Activated T-helper 1 cell treated with anti-CD3 and anti-CD28 coated beads, Interleukin-12 subunit alpha, Interleukin-12 subunit beta, Interleukin-2, Interleukin-4 antibody, amounts not matched to agents 30 ng/mL and 10 ng/mL and 1 ng/mL, durations not matched to agents 14 hours and 24 hours and 36 hours (primary cell): ENCODE data around the gene REST. TPM values are rescaled to one million over a fixed set of nuclear protein-coding genes. Genes with fewer than 3 reads are reported as not detected.
"Not testable (repeated sequence)": the region's sequence is repeated elsewhere in the genome, so short reads cannot be mapped to it uniquely, and the experiment has no call there.

Experiments
- DNase-seq: peaks from one replicate; pipeline ENCODE4 v3.0.0; 2021; ENCODE audit warnings: low spot score
- H3K27ac Mint-ChIP-seq: one replicate; pipeline ENCODE4 v1.8.0; 2021; ENCODE audit warnings: mild to moderate bottlenecking, mixed read lengths
- H3K27me3 Mint-ChIP-seq: one replicate; pipeline ENCODE4 v1.8.0; 2022; ENCODE audit warnings: mild to moderate bottlenecking, moderate library complexity, mixed read lengths; ENCODE audit not compliant: insufficient read depth
- H3K36me3 Mint-ChIP-seq: one replicate; pipeline ENCODE4 v1.8.0; 2021; ENCODE audit warnings: low read depth, mixed read lengths
- H3K4me1 Mint-ChIP-seq: one replicate; pipeline ENCODE4 v1.8.0; 2021; ENCODE audit warnings: low read depth, mixed read lengths
- H3K4me3 Mint-ChIP-seq: one replicate; pipeline ENCODE4 v1.8.0; 2021; ENCODE audit warnings: mild to moderate bottlenecking, moderate library complexity, mixed read lengths
- H3K9me3 Mint-ChIP-seq: one replicate; pipeline ENCODE4 v1.8.0; 2021; ENCODE audit warnings: mixed read lengths
- intact Hi-C: fragments of 100-400 bp; cut with micrococcal nuclease; formaldehyde crosslinking; loops from one replicate; pipeline ENCODE4 v1.15.1; 2024
- total RNA-seq: library from RNA; stranded (reverse); gene quantifications from 2 replicates; pipeline ENCODE4 v1.2.3, GENCODE V29; 2022

Gene REST
- total RNA-seq, 1 donor from 2014 or later = 60.0 TPM

DNA sequence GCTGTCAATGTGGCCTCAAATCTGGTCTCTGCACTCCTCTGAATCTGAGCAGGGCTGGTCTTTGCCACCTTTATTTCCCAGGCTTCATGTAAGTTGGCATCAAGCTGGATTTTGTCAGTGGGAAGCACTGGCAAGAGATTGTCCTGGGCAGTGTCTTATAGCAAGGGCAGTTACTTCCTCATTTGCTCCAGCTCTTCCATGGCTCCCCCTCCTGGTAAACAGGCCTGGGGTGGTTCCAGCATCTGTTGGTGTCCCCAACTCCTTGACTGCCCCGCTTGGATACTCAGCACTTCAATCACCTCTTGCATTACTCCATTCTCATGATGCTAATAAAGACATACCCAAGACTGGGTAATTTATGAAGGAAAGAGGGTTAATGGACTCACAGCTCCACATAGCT, 15.0 kb upstream of the REST start:
- no peak for DNase-seq
- Mint-ChIP-seq H3K4me3 (no peak overlapping the region), H3K4me1 (no peaks in the 10 kb centered on the region), H3K9me3 (no peaks in the 10 kb centered on the region), H3K27ac (no peak overlapping the region), H3K36me3 (no peaks in the 10 kb centered on the region), H3K27me3 (no peaks in the 10 kb centered on the region)
- intact Hi-C loops = no loop called here

DNA sequence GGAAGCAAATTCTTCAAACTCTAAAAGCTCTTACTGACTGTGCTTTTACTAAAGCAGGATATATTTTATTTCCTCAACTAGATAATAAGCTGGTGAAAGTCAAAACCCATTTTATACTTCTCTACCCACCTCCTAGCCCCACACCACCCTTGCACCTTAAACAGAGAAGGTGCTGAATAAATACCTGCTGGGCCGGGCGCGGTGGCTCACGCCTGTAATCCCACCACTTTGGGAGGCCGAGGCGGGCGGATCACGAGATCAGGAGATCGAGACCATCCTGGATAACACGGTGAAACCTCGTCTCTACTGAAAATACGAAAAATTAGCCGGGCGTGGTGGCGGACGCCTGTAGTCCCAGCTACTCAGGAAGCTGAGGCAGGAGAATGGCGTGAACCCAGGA, 9.9 kb upstream of the REST start:
- intact Hi-C loops, H3K27ac Mint-ChIP-seq, H3K4me1 Mint-ChIP-seq, H3K27me3 Mint-ChIP-seq, DNase-seq, H3K36me3 Mint-ChIP-seq, H3K4me3 Mint-ChIP-seq, H3K9me3 Mint-ChIP-seq: not testable (repeated sequence)

GRCh38 chr4:56900186-56900585, 7.5 kb upstream of the REST start:
- not testable (repeated sequence) for H3K4me3 Mint-ChIP-seq, H3K27ac Mint-ChIP-seq, H3K27me3 Mint-ChIP-seq, DNase-seq, H3K9me3 Mint-ChIP-seq, H3K36me3 Mint-ChIP-seq, H3K4me1 Mint-ChIP-seq
- intact Hi-C loops = loop anchor here (10.0 kb wide), 1 partner anchor 1355 kb away; the partner anchor contains the start of gene CLOCK

DNA sequence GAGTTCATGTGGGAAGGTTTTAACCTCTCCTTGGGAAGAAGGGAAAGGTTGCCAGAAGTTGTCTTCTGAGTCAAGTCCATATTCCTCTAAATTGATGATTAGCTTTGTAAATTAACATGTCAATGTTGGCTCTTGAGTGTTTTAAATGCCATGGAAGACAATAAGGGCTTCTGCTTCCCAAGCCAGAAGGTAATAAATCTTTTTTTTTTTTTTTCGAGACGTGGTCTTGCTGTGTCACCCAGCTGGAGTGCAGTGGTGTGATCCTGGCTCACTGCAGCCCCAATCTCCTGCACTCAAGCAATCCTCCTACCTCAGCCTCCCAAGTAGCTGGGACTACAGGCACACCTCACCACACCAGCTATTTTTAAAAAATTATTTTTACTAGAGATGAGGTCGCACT, 5.0 kb upstream of the REST start:
- intact Hi-C loops = loop anchor here (10.0 kb wide), 1 partner anchor 1358 kb away; the partner anchor contains the start of gene CLOCK

GRCh38 chr4:56905796-56906195, 1.9 kb upstream of the REST start:
- Mint-ChIP-seq H3K27ac (no peak overlapping the region), H3K4me1 (peaks cover 29% of the 10 kb centered on the region), H3K27me3 (peaks cover 10% of the 10 kb centered on the region), H3K4me3 (no peak overlapping the region), H3K9me3 (no peaks in the 10 kb centered on the region), H3K36me3 (peaks cover 8% of the 10 kb centered on the region)
- intact Hi-C loops = loop anchor here (5.0 to 10.0 kb wide), 4 partner anchors 68 to 1508 kb away; partner anchors contain the start of genes CLOCK and TMEM165
- DNase-seq = no peak

More for the DNA sequence above, 5.0 kb upstream of the REST start:
- Mint-ChIP-seq H3K36me3 (no peaks in the 10 kb centered on the region), H3K27me3 (peaks cover 10% of the 10 kb centered on the region), H3K27ac (no peak overlapping the region), H3K4me1 (peaks cover 17% of the 10 kb centered on the region), H3K4me3 (no peak overlapping the region), H3K9me3 (no peaks in the 10 kb centered on the region)
- DNase-seq = no peak

DNA sequence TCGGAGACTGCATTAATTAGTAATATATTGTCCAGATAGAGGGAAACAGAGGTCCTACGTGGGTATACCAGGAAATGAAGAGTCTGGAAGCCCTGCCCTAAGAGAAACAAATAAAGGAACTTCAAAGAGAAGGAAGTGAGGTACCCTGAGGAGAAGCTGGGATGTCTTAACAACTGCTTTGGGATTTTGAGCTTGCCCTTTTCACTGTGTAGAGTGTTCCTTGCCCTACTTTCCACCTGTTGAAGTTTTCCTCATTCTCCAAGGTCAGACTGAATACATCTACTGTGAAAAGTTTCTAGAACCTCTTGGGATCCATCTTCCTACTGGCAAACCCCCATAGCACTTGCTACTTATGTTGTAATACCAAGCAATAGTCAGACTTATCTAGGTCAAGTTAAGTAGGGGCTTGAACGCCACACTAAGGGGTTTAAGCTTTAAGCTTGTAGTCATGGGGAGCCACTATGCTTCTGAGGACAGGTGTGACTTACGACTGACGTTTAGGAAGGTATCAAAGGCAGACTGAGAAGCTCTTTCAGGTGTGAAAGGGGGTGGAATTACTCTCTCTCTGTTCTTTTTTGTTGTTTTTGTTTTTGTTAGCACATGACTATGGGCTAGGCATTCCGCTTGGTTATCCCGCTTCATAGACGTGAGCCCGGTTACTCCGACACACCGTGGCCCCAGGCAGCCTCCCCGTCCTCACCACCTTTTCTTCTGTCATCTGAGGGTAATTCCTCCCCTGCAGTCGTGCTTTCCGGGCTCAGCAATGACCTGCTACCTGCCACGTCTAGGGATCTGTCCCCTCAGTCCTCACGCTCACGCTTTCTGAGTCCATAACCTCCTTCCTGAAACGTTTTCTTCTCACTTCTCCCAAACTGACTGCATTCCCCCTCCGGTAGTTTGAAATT, 959 bp upstream of the REST start:
- intact Hi-C loops = loop anchor here (1.0 to 10.0 kb wide), 6 partner anchors 69 to 1509 kb away; partner anchors contain the start of genes CLOCK, PPAT and TMEM165
- Mint-ChIP-seq H3K4me3 (peak overlapping the region; percentile 84), H3K4me1 (peaks cover 38% of the 10 kb centered on the region), H3K27me3 (peaks cover 10% of the 10 kb centered on the region), H3K27ac (peak overlapping the region; percentile 68), H3K36me3 (peaks cover 18% of the 10 kb centered on the region), H3K9me3 (no peaks in the 10 kb centered on the region)
- DNase-seq = no peak

DNA sequence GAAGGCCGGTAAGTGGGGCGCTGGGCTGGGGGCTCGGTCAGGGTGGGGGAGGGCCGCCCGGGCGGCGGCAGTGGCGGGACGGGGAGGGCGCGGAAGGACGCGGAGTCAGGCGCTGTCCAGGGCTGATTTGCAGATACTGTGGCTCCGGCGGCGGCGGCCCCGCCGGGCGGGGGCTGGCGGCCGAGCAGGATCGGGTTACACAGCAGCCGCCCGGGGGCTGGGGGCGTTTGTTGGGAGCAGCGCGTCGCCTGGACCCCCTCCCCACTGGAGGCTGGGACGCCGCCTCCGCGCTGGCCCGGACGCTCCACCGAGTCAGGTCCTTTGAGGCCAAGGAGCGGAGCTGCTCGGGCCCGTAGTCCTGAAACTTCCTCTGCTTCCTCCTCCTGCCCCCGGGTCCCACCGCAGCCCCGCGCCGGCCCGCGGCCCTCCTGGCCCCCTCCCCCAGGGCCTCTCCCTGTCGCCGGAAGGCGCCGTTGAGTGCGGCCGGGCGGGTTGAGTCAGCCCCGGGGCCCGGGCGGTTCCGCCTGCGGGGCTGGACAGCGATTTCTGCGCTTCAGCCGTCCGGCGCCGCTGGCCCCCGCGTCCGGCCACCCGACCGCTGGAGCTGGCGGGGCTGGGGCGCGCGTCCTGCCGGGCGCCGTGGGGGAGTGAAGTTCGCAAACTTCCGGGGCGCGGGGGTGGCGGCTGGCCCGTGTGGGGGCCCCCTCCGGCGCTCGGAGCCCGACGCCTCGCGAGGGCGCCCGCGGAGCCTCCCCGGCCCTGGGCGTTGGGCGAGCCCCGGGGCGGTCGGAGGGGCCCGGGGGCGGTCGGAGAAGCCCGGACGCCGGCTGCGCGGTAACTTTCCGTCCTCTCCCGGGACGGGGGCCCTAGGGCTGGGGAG, 746 bp downstream of the REST start:
- DNase-seq = peak; percentile 67
- Mint-ChIP-seq H3K27me3 (peaks cover 5% of the 10 kb centered on the region), H3K9me3 (no peaks in the 10 kb centered on the region), H3K27ac (peak overlapping the region; percentile 95), H3K36me3 (peaks cover 18% of the 10 kb centered on the region), H3K4me3 (peak overlapping the region; percentile 97), H3K4me1 (peaks cover 41% of the 10 kb centered on the region)
- intact Hi-C loops = loop anchor here (1.0 to 10.0 kb wide), 9 partner anchors 69 to 1511 kb away; partner anchors contain the start of genes AASDH, CEP135, CLOCK and EXOC1

GRCh38 chr4:56909086-56909894, 1.6 kb downstream of the REST start:
- DNase-seq = no peak
- Mint-ChIP-seq H3K27me3 (peaks cover 5% of the 10 kb centered on the region), H3K4me3 (peak overlapping the region; percentile 97), H3K36me3 (peaks cover 18% of the 10 kb centered on the region), H3K27ac (peak overlapping the region; percentile 95), H3K4me1 (peaks cover 43% of the 10 kb centered on the region), H3K9me3 (no peaks in the 10 kb centered on the region)
- intact Hi-C loops = loop anchor here (1.0 to 10.0 kb wide), 9 partner anchors 68 to 1512 kb away; partner anchors contain the start of genes AASDH, CEP135, CLOCK and EXOC1

GRCh38 chr4:56910172-56910967, 2.7 kb downstream of the REST start:
- Mint-ChIP-seq H3K36me3 (peaks cover 19% of the 10 kb centered on the region), H3K4me1 (peaks cover 46% of the 10 kb centered on the region), H3K27ac (peak overlapping the region; percentile 95), H3K27me3 (peaks cover 5% of the 10 kb centered on the region), H3K4me3 (peak overlapping the region; percentile 97), H3K9me3 (no peaks in the 10 kb centered on the region)
- intact Hi-C loops = no loop called here
- DNase-seq = no peak

GRCh38 chr4:56914336-56914735, 6.6 kb downstream of the REST start:
- Mint-ChIP-seq H3K4me3 (no peak overlapping the region), H3K36me3 (peaks cover 26% of the 10 kb centered on the region), H3K27ac (no peak overlapping the region), H3K9me3 (no peaks in the 10 kb centered on the region), H3K4me1 (peaks cover 45% of the 10 kb centered on the region), H3K27me3 (no peaks in the 10 kb centered on the region)
- no peak for DNase-seq
- intact Hi-C loops = no loop called here

DNA sequence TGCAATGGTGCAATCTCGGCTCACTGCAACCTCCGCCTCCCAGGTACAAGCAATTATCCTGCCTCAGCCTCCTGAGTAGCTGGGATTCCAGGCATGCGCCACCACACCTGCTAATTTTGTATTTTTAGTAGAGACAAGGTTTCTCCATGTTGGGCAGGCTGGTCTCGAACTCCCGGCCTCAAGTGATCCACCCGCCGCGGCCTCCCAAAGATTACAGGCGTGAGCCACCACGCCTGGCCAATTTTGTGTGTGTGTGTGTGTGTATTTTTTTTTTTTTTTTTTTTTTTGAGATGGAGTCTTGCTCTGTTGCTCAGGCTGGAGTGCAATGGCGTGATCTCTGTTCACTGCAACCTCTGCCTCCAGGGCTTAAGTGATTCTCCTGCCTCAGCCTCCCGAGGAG, 7.3 kb downstream of the REST start:
- H3K36me3 Mint-ChIP-seq = peaks cover 24% of the 10 kb centered on the region
- DNase-seq, H3K27ac Mint-ChIP-seq, H3K4me3 Mint-ChIP-seq, H3K27me3 Mint-ChIP-seq, intact Hi-C loops, H3K9me3 Mint-ChIP-seq: not testable (repeated sequence)
- peaks cover 41% of the 10 kb centered on the region for H3K4me1 Mint-ChIP-seq
